Esophagus squamous epithelium (tissue), 5 donors: ENCODE results near the gene RAX. TPM values are rescaled to one million over a fixed set of nuclear protein-coding genes. Genes with fewer than 3 reads are reported as not detected.

Experiments used
- DNase-seq: peaks from one replicate; lab custom pipeline; 2025; lab: John Stamatoyannopoulos, UW
- H3K27ac ChIP-seq, 4 donors: fragments of 200-600 bp; sonication (generic); one replicate each; pipeline ENCODE4 v1.5.1; 2016 to 2019; ENCODE audit warnings: mild to moderate bottlenecking in 1 of 4
- H3K27me3 ChIP-seq, 4 donors: fragments of 200-600 bp; sonication (generic); 1 replicate in 3 of 4; 2 replicates in 1 of 4; pipeline versions ENCODE4 v1.5.1 to v1.6.0; 2017 to 2021; ENCODE audit warnings: antibody characterized with exemption in 1 of 4
- H3K36me3 ChIP-seq, 3 donors: fragments of 200-600 bp; sonication (generic); one replicate each; pipeline ENCODE4 v1.5.1; 2016 to 2019
- H3K4me1 ChIP-seq, 3 donors: fragments of 200-600 bp; sonication (generic); one replicate each; pipeline ENCODE4 v1.5.1; 2017 to 2019
- H3K4me3 ChIP-seq, 4 donors: fragments of 200-600 bp; sonication (generic); 1 replicate in 3 of 4; 2 replicates in 1 of 4; pipeline ENCODE4 v1.5.1; 2016 to 2019; ENCODE audit warnings: mild to moderate bottlenecking in 2 of 4, moderate library complexity in 1 of 4
- H3K9me3 ChIP-seq, 3 donors: fragments of 200-600 bp; sonication (generic); one replicate each; pipeline ENCODE4 v1.5.1; 2016 to 2019
- POLR2A ChIP-seq, 4 donors: fragments of 450-650 bp; IDR thresholded peaks; one replicate each; pipeline ENCODE4 v1.6.1; 2017; ENCODE audit warnings: antibody characterized with exemption in 4 of 4, mild to moderate bottlenecking in 4 of 4, moderate library complexity in 3 of 4
- WGBS, 2 donors: methylation state at CpG; one replicate each; pipeline ENCODE4 v1.1.5; 2018; 5-methylcytosine and 5-hydroxymethylcytosine counted together
- intact Hi-C: fragments of 100-400 bp; cut with DNase I; formaldehyde crosslinking; loops from one replicate; pipeline ENCODE4 v1.15.0; 2022
- total RNA-seq, 4 donors: library from RNA; depleted of rRNA; stranded (reverse); fragments of >200 nt; gene quantifications; one replicate each; pipeline ENCODE4 v1.1.0, GENCODE V29; 2016
- TF ChIP-seq, protein P1 (sequence below), 6 experiments: fragments of 450-650 bp in 4 of 6; fragments of 200-600 bp in 2 of 6; sonication (generic) in 2 of 6; IDR thresholded peaks; one replicate each; pipeline ENCODE4 v1.5.1; 2016 to 2019; ENCODE audit warnings: antibody characterized with exemption in 6 of 6, mild to moderate bottlenecking in 4 of 6, moderate library complexity in 4 of 6
- donor health status: DM: yes; HTN: yes; CAD: no.

The RAX gene
- total RNA-seq, 4 donors from 2014 or later = not detected

DNA sequence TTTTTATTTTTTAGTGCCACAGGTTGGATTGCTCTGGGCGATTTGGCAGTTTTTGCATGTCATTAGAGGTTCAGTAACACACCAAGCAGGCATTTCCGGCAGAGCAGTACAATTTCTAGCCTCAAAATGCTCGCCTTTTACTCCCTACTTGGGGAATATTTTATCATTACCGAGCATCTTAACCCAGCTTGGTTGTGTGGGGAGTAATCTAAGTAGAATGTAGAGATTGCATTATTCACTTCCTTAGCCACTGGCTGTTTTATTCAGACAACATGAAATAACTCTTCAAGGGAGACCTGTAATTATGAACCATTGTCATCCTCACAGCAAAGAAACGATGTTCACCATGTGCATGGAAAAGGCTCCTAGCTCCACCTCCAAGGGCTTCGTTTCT lies 40.2 kb downstream of the RAX start:
- TF ChIP-seq POLR2A (IDR thresholded peaks at IDR 0.05) = no peak
- TF ChIP-seq, protein P1, sequence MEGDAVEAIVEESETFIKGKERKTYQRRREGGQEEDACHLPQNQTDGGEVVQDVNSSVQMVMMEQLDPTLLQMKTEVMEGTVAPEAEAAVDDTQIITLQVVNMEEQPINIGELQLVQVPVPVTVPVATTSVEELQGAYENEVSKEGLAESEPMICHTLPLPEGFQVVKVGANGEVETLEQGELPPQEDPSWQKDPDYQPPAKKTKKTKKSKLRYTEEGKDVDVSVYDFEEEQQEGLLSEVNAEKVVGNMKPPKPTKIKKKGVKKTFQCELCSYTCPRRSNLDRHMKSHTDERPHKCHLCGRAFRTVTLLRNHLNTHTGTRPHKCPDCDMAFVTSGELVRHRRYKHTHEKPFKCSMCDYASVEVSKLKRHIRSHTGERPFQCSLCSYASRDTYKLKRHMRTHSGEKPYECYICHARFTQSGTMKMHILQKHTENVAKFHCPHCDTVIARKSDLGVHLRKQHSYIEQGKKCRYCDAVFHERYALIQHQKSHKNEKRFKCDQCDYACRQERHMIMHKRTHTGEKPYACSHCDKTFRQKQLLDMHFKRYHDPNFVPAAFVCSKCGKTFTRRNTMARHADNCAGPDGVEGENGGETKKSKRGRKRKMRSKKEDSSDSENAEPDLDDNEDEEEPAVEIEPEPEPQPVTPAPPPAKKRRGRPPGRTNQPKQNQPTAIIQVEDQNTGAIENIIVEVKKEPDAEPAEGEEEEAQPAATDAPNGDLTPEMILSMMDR (IDR thresholded peaks at IDR 0.05) = no peak
- intact Hi-C loops = no loop called here

DNA sequence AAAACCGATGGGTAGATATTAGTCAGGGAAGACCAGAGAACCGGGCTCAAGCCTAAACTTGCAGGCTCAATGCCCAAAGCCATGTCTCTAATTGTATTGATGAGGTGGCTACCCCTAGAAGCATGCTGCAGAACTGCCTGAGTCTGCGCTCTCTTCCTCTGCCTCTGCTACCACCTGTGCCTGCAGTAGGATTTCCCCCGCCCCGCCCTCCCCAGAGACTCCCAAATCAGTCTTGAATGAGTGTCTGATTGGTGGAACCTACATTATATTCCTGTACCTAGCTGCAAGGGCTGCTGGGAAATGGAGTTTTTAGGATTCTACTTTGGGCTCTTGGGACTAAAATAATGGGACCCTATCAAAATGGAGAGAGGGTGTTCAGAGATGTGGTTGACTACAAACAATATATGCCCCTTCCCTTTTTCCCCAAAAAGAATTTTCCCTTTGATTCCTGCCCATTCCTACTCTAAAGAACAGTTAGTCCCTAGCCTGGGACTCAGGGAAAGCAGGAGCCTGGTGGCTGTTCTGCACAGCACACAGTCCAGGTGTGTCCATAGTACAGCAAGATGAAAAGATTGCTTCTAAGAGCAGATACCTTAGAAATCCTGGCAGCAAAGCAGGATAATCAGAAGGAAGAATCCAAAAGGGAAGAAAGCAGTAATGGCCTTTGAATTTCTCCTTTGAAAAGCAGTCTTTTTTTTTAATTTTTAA lies 40.8 kb downstream of the RAX start:
- Histone ChIP-seq H3K36me3 (no peaks in the 10 kb centered on the region), H3K4me1 (no peaks in the 10 kb centered on the region), H3K9me3 (no peaks in the 10 kb centered on the region), H3K4me3 (no peak overlapping the region), H3K27ac (no peak overlapping the region), H3K27me3 (peaks cover 0 to 35% (median 0%) of the 10 kb centered on the region in 4 donors)
- DNase-seq = no peak
- TF ChIP-seq POLR2A (IDR thresholded peaks at IDR 0.05) = no peak
- TF ChIP-seq, protein P1 (IDR thresholded peaks at IDR 0.05) = no peak
- 62 to 74% methylated on average over 3 to 5 of the region's 5 CpGs for WGBS, 2 donors
- intact Hi-C loops = no loop called here

More for the DNA sequence above, 40.2 kb downstream of the RAX start:
- no peak overlapping the region for H3K27ac ChIP-seq
- H3K36me3 ChIP-seq = no peaks in the 10 kb centered on the region
- 59 to 75% methylated on average over 6 of the region's 6 CpGs for WGBS, 2 donors
- H3K9me3 ChIP-seq = no peaks in the 10 kb centered on the region
- H3K4me3 ChIP-seq = no peak overlapping the region
- peaks cover 0 to 35% (median 0%) of the 10 kb centered on the region in 4 donors for H3K27me3 ChIP-seq
- H3K4me1 ChIP-seq = no peaks in the 10 kb centered on the region
- no peak for DNase-seq

DNA sequence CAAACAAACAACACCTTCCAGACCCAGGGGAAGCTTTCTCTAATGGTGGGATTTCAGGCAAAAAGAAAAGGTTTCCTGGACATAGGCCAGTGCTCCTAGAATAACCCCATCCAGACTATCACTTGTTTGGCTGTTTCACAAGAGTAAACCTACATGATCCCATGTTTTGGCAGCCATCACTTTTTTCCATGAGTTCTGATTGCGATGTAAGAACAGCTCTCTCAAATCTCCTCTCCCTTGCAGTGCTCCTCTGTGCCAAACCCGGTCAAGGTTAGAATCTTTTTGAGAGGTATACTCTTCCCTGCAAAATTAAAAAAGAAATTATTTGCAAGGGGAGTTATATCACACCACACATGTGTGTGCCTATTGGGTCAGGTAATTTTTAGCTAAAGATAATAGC lies 41.4 kb downstream of the RAX start:
- H3K27me3 ChIP-seq = peaks cover 0 to 39% (median 0%) of the 10 kb centered on the region in 4 donors
- TF ChIP-seq, protein P1 (IDR thresholded peaks at IDR 0.05) = no peak
- no peak for TF ChIP-seq POLR2A (IDR thresholded peaks at IDR 0.05)
- no peak overlapping the region for H3K4me3 ChIP-seq
- DNase-seq = no peak
- H3K4me1 ChIP-seq = no peaks in the 10 kb centered on the region
- no peaks in the 10 kb centered on the region for H3K36me3 ChIP-seq
- H3K9me3 ChIP-seq = no peaks in the 10 kb centered on the region
- intact Hi-C loops = no loop called here
- no peak overlapping the region for H3K27ac ChIP-seq
- WGBS, 2 donors = 72 to 78% methylated on average over 2 of the region's 2 CpGs

DNA sequence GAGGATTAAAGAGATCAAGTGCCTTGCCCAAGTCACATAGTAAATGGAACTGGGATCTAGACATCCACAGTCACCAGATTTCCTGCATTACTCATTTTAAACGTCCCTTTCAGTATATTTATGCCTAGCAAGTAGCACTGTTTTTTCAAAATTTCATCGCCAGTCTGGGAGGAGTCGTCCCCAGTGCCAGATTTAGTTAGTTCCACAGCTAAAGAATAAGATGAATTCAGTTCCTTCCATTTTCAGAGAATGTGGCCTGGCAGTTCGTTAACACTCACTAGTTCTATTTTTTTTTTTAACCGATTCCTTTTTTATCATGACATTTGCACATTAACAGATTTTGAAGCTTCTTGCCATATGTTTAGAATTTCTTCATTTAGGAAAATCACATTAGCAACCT lies 42.1 kb downstream of the RAX start:
- 56 to 66% methylated on average over 5 of the region's 5 CpGs for WGBS, 2 donors
- Histone ChIP-seq H3K36me3 (no peaks in the 10 kb centered on the region), H3K9me3 (no peaks in the 10 kb centered on the region), H3K4me3 (no peak overlapping the region), H3K27ac (no peak overlapping the region), H3K4me1 (no peaks in the 10 kb centered on the region), H3K27me3 (peaks cover 0 to 39% (median 0%) of the 10 kb centered on the region in 4 donors)
- no peak for TF ChIP-seq POLR2A (IDR thresholded peaks at IDR 0.05)
- TF ChIP-seq, protein P1 (IDR thresholded peaks at IDR 0.05) = no peak
- intact Hi-C loops = no loop called here
- DNase-seq = no peak

DNA sequence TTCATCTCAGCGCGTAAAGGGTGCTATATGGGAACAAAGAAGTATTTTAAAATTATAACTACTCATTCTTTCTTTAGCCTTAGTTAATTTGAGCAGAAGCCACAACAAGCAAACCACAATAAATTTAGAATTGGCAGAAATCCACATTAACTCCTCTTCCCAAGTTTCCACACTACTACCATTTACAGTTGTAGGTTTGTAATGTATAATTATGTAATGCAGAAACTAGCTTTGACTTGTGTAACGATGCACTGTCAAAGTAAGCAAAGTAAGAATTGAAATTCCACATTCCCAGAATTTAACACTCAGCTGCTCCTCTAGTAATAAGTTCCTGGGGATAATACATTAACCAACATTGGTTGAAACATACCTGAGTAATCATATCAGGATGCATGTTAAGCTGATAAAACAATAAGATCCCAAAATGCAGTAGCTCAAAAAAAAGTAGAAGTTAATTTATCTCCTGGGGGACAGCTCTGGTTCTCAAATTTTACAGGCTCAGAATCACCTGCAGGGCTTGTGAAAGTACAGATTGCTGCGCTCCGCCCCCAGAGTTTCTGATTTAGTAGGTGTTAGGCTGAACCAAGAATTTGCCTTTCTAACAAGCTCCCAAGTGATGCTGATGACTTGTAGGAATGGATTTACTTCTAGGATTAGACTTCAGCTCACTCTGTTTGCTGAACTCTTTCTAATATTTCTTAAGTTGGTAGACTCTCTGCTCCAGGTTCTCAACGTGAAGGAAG lies 43.4 kb downstream of the RAX start:
- Histone ChIP-seq H3K4me1 (no peaks in the 10 kb centered on the region), H3K27ac (no peak overlapping the region), H3K36me3 (no peaks in the 10 kb centered on the region), H3K9me3 (no peaks in the 10 kb centered on the region), H3K4me3 (no peak overlapping the region), H3K27me3 (peaks cover 0 to 39% (median 0%) of the 10 kb centered on the region in 4 donors)
- no peak for TF ChIP-seq POLR2A (IDR thresholded peaks at IDR 0.05)
- TF ChIP-seq, protein P1 (IDR thresholded peaks at IDR 0.05) = no peak
- intact Hi-C loops = no loop called here
- no peak for DNase-seq
- WGBS, 2 donors = 66 to 71% methylated on average over 6 of the region's 6 CpGs
